Neural cell (in vitro differentiated cells): ENCODE data around the gene BST1. TPM values are rescaled to one million over a fixed set of nuclear protein-coding genes. Genes with fewer than 3 reads are reported as not detected.

Experiments used
- H2AFZ ChIP-seq: fragments of 200-600, 300-800 bp; sonication (generic), shearing (Covaris generic); 2 replicates; pipeline ENCODE4 v1.6.0; 2014; ENCODE audit warnings: low read depth, mild to moderate bottlenecking, antibody characterized with exemption, low read length, moderate library complexity
- H3F3A ChIP-seq: fragments of 200-600 bp; shearing (Covaris generic); 2 replicates; pipeline ENCODE4 v1.6.1; 2016; ENCODE audit warnings: mild to moderate bottlenecking, moderate library complexity, mixed read lengths, antibody characterized with exemption, low read length; ENCODE audit not compliant: insufficient read depth, poor library complexity, severe bottlenecking
- H3K27ac ChIP-seq: fragments of 200-600, 300-800 bp; sonication (generic), shearing (Covaris generic); 2 replicates; pipeline ENCODE4 v1.5.1; 2014; ENCODE audit warnings: mild to moderate bottlenecking, low read length, moderate library complexity
- H3K27me3 ChIP-seq: fragments of 300-800, 200-600 bp; sonication (generic), shearing (Covaris generic); 2 replicates; pipeline ENCODE4 v1.6.0; 2014; ENCODE audit warnings: mild to moderate bottlenecking, low read depth, low read length, moderate library complexity; ENCODE audit not compliant: insufficient read depth
- H3K36me3 ChIP-seq: fragments of 300-800, 200-600 bp; sonication (generic), shearing (Covaris generic); 2 replicates; pipeline ENCODE4 v1.5.1; 2014; ENCODE audit warnings: mild to moderate bottlenecking, antibody characterized with exemption, low read length, moderate library complexity; ENCODE audit not compliant: insufficient read depth
- H3K4me2 ChIP-seq: fragments of 300-800, 200-600 bp; sonication (generic), shearing (Covaris generic); 2 replicates; pipeline ENCODE4 v1.6.0; 2014; ENCODE audit warnings: mild to moderate bottlenecking, low read length
- H3K4me3 ChIP-seq: fragments of 300-800, 200-600 bp; sonication (generic), shearing (Covaris generic); 2 replicates; pipeline ENCODE4 v1.5.1; 2014; ENCODE audit warnings: mild to moderate bottlenecking, low read length, moderate library complexity
- H3K79me2 ChIP-seq: fragments of 200-600 bp; shearing (Covaris generic); replicated peaks from 2 replicates; pipeline ENCODE4 v1.6.0; 2014; ENCODE audit warnings: mild to moderate bottlenecking, low read length, moderate library complexity; ENCODE audit not compliant: insufficient read depth
- H3K9ac ChIP-seq: fragments of 300-800, 200-600 bp; sonication (generic), shearing (Covaris generic); 2 replicates; pipeline ENCODE4 v1.6.1; 2016; ENCODE audit warnings: mild to moderate bottlenecking, low read length, mixed read lengths
- H3K9me2 ChIP-seq: fragments of 200-600 bp; shearing (Covaris generic); 2 replicates; pipeline ENCODE4 v1.6.1; 2016; ENCODE audit warnings: mild to moderate bottlenecking, low read length, mixed read lengths; ENCODE audit not compliant: insufficient read depth
- H3K9me3 ChIP-seq: fragments of 200-600, 300-800 bp; sonication (generic), shearing (Covaris generic); 2 replicates; pipeline ENCODE4 v1.6.1; 2016; ENCODE audit warnings: mild to moderate bottlenecking, mixed run types, low read length, moderate library complexity, mixed read lengths
- H4K20me1 ChIP-seq: fragments of 200-600 bp; shearing (Covaris generic); 2 replicates; pipeline ENCODE4 v1.6.1; 2016; ENCODE audit warnings: mild to moderate bottlenecking, mixed run types; ENCODE audit not compliant: insufficient read depth
- CTCF ChIP-seq: fragments of 450-650 bp; IDR thresholded peaks from 2 replicates; pipeline ENCODE4 v1.5.1; 2014; ENCODE audit warnings: antibody characterized with exemption, mild to moderate bottlenecking, moderate library complexity; ENCODE audit not compliant: poor library complexity, severe bottlenecking
- EP300 ChIP-seq: fragments of 450-650 bp; conservative IDR thresholded peaks from 2 replicates; pipeline ENCODE4 v1.6.1; 2014; ENCODE audit warnings: antibody characterized with exemption, mild to moderate bottlenecking, moderate library complexity; ENCODE audit not compliant: poor library complexity, severe bottlenecking
- EZH2 ChIP-seq: fragments of 200-600, 300-800 bp; shearing (Covaris generic), sonication (generic); IDR thresholded peaks from 2 replicates; pipeline ENCODE4 v1.6.1; 2014; ENCODE audit warnings: antibody characterized with exemption, low read length, borderline replicate concordance, mild to moderate bottlenecking; ENCODE audit not compliant: insufficient read depth, poor library complexity, severe bottlenecking
- MXI1 ChIP-seq: fragments of 450-650 bp; conservative IDR thresholded peaks from 2 replicates; pipeline ENCODE4 v1.6.1; 2014; ENCODE audit warnings: antibody characterized with exemption, mild to moderate bottlenecking; ENCODE audit not compliant: poor library complexity, severe bottlenecking
- POLR2AphosphoS5 ChIP-seq: IDR thresholded peaks from 2 replicates; pipeline ENCODE4 v1.6.1; 2012
- RAD21 ChIP-seq: fragments of 450-650 bp; conservative IDR thresholded peaks from 2 replicates; pipeline ENCODE4 v1.6.1; 2014; ENCODE audit warnings: antibody characterized with exemption, mild to moderate bottlenecking, moderate library complexity
- REST ChIP-seq: IDR thresholded peaks from 2 replicates; pipeline ENCODE4 v1.6.1; 2012; ENCODE audit warnings: borderline replicate concordance
- SMC3 ChIP-seq: fragments of 450-650 bp; conservative IDR thresholded peaks from 2 replicates; pipeline ENCODE4 v1.6.1; 2014; ENCODE audit warnings: antibody characterized with exemption, mild to moderate bottlenecking, moderate library complexity; ENCODE audit not compliant: poor library complexity
- TAF1 ChIP-seq: IDR thresholded peaks from 2 replicates; pipeline ENCODE4 v1.6.1; 2012; ENCODE audit warnings: low read depth
- polyA plus RNA-seq: library from polyadenylated mRNA; depleted of rRNA; stranded (reverse); fragments of >200 nt; gene quantifications from 2 replicates; pipeline ENCODE4 v1.2.3, GENCODE V29; 2014

The BST1 gene
- polyA plus RNA-seq, 1 donor from 2014 or later: 1.6 TPM

- H3K9me3 ChIP-seq: no peaks in the 10 kb centered on the region
- H3F3A ChIP-seq: no peaks in the 10 kb centered on the region
- H3K4me3 ChIP-seq: no peak overlapping the region
- no peaks in the 10 kb centered on the region for H3K79me2 ChIP-seq
- TF ChIP-seq EZH2 (no peak), TAF1 (no peak), POLR2AphosphoS5 (no peak), CTCF (no peak), RAD21 (no peak), SMC3 (no peak), EP300 (no peak), MXI1 (no peak), REST (no peak)
- no peak overlapping the region for H2AFZ ChIP-seq
- H4K20me1 ChIP-seq: no peaks in the 10 kb centered on the region
- H3K4me2 ChIP-seq: no peak overlapping the region
- H3K36me3 ChIP-seq: no peaks in the 10 kb centered on the region
- H3K27ac ChIP-seq: no peak overlapping the region
- no peaks in the 10 kb centered on the region for H3K27me3 ChIP-seq
- no peak overlapping the region for H3K9ac ChIP-seq
- H3K9me2 ChIP-seq: no peaks in the 10 kb centered on the region
Measured at GRCh38 chr4:15742083-15742582, 39.3 kb downstream of the BST1 start.

GRCh38 chr4:15742637-15743036 is 39.8 kb downstream of the BST1 start:
- Histone ChIP-seq H4K20me1 (no peaks in the 10 kb centered on the region), H3K4me3 (no peak overlapping the region), H3K79me2 (no peaks in the 10 kb centered on the region), H3K9me3 (no peaks in the 10 kb centered on the region), H3F3A (no peaks in the 10 kb centered on the region), H2AFZ (no peak overlapping the region), H3K9ac (no peak overlapping the region), H3K4me2 (no peak overlapping the region), H3K27me3 (no peaks in the 10 kb centered on the region), H3K27ac (no peak overlapping the region), H3K36me3 (no peaks in the 10 kb centered on the region), H3K9me2 (no peaks in the 10 kb centered on the region)
- no peak for TF ChIP-seq EP300
- no peak for TF ChIP-seq EZH2
- TF ChIP-seq MXI1: no peak
- no peak for TF ChIP-seq CTCF
- no peak for TF ChIP-seq RAD21
- no peak for TF ChIP-seq SMC3
- no peak for TF ChIP-seq POLR2AphosphoS5
- TF ChIP-seq TAF1: no peak
- no peak for TF ChIP-seq REST
